ENCODE measurements around the gene ITPRID1. TPM values are rescaled to one million over a fixed set of nuclear protein-coding genes. Genes with fewer than 3 reads are reported as not detected.

Gene ITPRID1
- total RNA-seq, 1 experiment from 2014 or later = not detected

DNA sequence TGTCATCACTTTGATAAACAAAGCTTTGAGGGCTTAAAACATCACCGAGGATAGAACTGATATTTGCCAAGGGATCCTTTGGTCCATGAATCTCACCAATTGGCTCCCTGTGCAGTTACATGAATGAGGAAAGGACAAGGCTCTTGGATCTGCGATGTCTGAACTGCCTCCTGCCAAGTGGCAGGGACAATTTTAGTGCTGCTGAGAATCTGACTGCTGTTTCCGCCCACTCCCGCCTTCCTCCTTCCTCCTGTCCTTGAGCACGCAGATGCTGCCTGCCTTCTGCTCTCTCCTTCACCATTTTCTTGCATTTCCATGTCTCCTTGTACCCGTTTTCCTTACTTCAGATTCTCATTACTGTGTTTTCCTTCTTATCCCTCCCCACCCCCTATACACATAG, 26.8 kb upstream of the ITPRID1 start:
- no peak for DNase-seq
- H3K27me3 ChIP-seq (ENCODE audit: insufficient read depth, low read depth) = peaks cover 15% of the 10 kb centered on the region
- H3K9me3 ChIP-seq (ENCODE audit: insufficient read depth, low read depth) = no peaks in the 10 kb centered on the region
- no peaks in the 10 kb centered on the region for H3K36me3 ChIP-seq (ENCODE audit: low read depth)
- H2AFZ ChIP-seq = no peak overlapping the region
- H3F3A ChIP-seq (ENCODE audit: insufficient read depth, low read depth) = no peaks in the 10 kb centered on the region
- no peak overlapping the region for H3K4me3 ChIP-seq
- H3K9me2 ChIP-seq (ENCODE audit: insufficient read depth) = no peaks in the 10 kb centered on the region
- ChIA-PET POLR2A (ENCODE audit: unreplicated experiment) (no interaction called here), CTCF (no interaction called here)
- intact Hi-C loops (cut with micrococcal nuclease; ENCODE audit: unreplicated experiment) = loop anchor here (5.0 kb wide), 1 partner anchor 505 kb away; no protein-coding TSS in a partner anchor
- H3K4me1 ChIP-seq (replicated peaks; ENCODE audit: insufficient read depth) = no peaks in the 10 kb centered on the region
- no peak overlapping the region for H3K27ac ChIP-seq
- no peaks in the 10 kb centered on the region for H4K20me1 ChIP-seq (ENCODE audit: insufficient read depth)
- no TSS peak for BruUV-seq (replicated peaks)
- no peak overlapping the region for H3K4me2 ChIP-seq
- no peaks in the 10 kb centered on the region for H3K79me2 ChIP-seq (ENCODE audit: low read depth)
- TF ChIP-seq EZH2 (IDR thresholded peaks at IDR 0.05; ENCODE audit: low read depth) = no peak
- TF ChIP-seq, protein P1, sequence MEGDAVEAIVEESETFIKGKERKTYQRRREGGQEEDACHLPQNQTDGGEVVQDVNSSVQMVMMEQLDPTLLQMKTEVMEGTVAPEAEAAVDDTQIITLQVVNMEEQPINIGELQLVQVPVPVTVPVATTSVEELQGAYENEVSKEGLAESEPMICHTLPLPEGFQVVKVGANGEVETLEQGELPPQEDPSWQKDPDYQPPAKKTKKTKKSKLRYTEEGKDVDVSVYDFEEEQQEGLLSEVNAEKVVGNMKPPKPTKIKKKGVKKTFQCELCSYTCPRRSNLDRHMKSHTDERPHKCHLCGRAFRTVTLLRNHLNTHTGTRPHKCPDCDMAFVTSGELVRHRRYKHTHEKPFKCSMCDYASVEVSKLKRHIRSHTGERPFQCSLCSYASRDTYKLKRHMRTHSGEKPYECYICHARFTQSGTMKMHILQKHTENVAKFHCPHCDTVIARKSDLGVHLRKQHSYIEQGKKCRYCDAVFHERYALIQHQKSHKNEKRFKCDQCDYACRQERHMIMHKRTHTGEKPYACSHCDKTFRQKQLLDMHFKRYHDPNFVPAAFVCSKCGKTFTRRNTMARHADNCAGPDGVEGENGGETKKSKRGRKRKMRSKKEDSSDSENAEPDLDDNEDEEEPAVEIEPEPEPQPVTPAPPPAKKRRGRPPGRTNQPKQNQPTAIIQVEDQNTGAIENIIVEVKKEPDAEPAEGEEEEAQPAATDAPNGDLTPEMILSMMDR (conservative IDR thresholded peaks at IDR 0.05) = no peak

DNA sequence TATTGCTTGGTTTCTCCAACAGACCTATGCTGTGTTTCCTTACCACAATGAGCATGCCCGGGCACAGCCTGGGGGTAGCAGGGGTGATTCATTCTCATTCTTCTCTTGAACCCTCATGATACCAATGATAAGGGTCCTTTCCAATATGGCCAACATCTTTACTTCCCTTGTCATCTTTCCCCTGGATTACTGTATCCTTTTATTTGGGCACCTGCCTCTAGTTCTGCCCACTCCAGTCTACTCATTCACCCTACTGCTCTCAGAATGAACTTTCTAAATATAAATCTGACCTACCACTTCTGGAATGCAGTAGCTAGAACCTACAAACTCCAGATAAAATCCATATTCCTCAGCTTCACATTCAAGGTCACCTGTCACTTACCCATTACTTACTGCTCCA, 26.4 kb upstream of the ITPRID1 start:
- H3K9me3 ChIP-seq (ENCODE audit: insufficient read depth, low read depth) = no peaks in the 10 kb centered on the region
- intact Hi-C loops (cut with micrococcal nuclease; ENCODE audit: unreplicated experiment) = loop anchor here (5.0 kb wide), 1 partner anchor 505 kb away; no protein-coding TSS in a partner anchor
- H3K4me3 ChIP-seq = no peak overlapping the region
- no peak overlapping the region for H2AFZ ChIP-seq
- H3K9me2 ChIP-seq (ENCODE audit: insufficient read depth) = no peaks in the 10 kb centered on the region
- no peaks in the 10 kb centered on the region for H3K4me1 ChIP-seq (replicated peaks; ENCODE audit: insufficient read depth)
- ChIA-PET CTCF (no interaction called here), POLR2A (ENCODE audit: unreplicated experiment) (no interaction called here)
- no peaks in the 10 kb centered on the region for H3K79me2 ChIP-seq (ENCODE audit: low read depth)
- BruUV-seq (replicated peaks) = no TSS peak
- H3K4me2 ChIP-seq = no peak overlapping the region
- no peaks in the 10 kb centered on the region for H4K20me1 ChIP-seq (ENCODE audit: insufficient read depth)
- H3K36me3 ChIP-seq (ENCODE audit: low read depth) = no peaks in the 10 kb centered on the region
- no peaks in the 10 kb centered on the region for H3F3A ChIP-seq (ENCODE audit: insufficient read depth, low read depth)
- no peak for DNase-seq
- no peak for TF ChIP-seq EZH2 (IDR thresholded peaks at IDR 0.05; ENCODE audit: low read depth)
- TF ChIP-seq, protein P1 (conservative IDR thresholded peaks at IDR 0.05) = no peak
- H3K27me3 ChIP-seq (ENCODE audit: insufficient read depth, low read depth) = peaks cover 15% of the 10 kb centered on the region
- H3K27ac ChIP-seq = no peak overlapping the region

DNA sequence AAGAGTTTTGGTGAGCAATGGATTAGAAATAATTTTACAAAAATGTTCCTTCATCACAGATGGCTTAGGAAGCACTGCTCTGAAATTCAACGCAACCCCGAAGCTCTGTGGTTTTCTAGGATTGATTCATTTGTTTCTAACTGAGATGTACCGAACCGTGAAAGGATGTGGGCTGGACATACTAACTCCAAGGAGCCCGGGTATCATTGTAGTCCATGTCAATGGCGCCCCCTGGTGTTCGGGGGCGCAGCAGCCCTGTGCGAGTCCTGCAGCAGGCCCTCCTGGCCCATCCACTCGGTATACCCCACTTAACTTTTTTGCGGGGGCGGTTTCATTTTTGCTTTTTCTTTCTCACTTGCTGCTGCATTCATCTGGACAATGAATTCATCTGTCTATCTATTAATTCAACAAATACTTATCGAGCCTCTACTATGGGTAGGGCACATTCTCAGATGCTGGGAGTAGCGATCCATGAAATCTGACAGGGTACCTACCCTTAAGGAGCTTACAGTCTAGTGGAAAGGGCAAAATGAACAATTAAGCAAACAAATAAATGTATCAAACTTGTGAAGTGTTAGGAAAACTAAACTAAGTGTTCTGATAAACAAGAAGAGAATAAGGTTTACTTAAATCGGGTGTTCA, 25.2 kb upstream of the ITPRID1 start:
- Histone ChIP-seq H2AFZ (no peak overlapping the region), H3K4me2 (no peak overlapping the region), H3K9me3 (ENCODE audit: insufficient read depth, low read depth) (no peaks in the 10 kb centered on the region), H3K9me2 (ENCODE audit: insufficient read depth) (no peaks in the 10 kb centered on the region), H3K4me1 (replicated peaks; ENCODE audit: insufficient read depth) (no peaks in the 10 kb centered on the region), H3K79me2 (ENCODE audit: low read depth) (no peaks in the 10 kb centered on the region), H4K20me1 (ENCODE audit: insufficient read depth) (no peaks in the 10 kb centered on the region), H3F3A (ENCODE audit: insufficient read depth, low read depth) (no peaks in the 10 kb centered on the region), H3K36me3 (ENCODE audit: low read depth) (no peaks in the 10 kb centered on the region), H3K27ac (no peak overlapping the region), H3K4me3 (no peak overlapping the region), H3K27me3 (ENCODE audit: insufficient read depth, low read depth) (peaks cover 15% of the 10 kb centered on the region)
- ChIA-PET POLR2A (ENCODE audit: unreplicated experiment) (no interaction called here), CTCF (interaction anchor here (1.2 kb wide), 1 partner anchor 115 kb away, joined by 4 read pairs; no protein-coding TSS in a partner anchor)
- no TSS peak for BruUV-seq (replicated peaks)
- TF ChIP-seq, protein P1 (conservative IDR thresholded peaks at IDR 0.05) = peak; percentile 91
- no peak for TF ChIP-seq EZH2 (IDR thresholded peaks at IDR 0.05; ENCODE audit: low read depth)
- peak in 1 of 2 experiments; percentile 59 for DNase-seq
- intact Hi-C loops (cut with micrococcal nuclease; ENCODE audit: unreplicated experiment) = loop anchor here (1.0 to 5.0 kb wide), 5 partner anchors 46 to 506 kb away; no protein-coding TSS in a partner anchor
